Measurements from ENCODE around the gene JARID2. TPM values are rescaled to one million over a fixed set of nuclear protein-coding genes. Genes with fewer than 3 reads are reported as not detected.

JARID2 gene
- total and polyA plus RNA-seq, 10 of the 15 experiments (the other 5 are each of a cell fraction or from before 2014, with no cell fraction given) = 4.2 to 21.6 (median 11.7) TPM

- no peak for TF ChIP-seq ZBTB11 (CRISPR knock-in tag; IDR thresholded peaks at IDR 0.05)
- no peak for TF ChIP-seq SREBF2 (IDR thresholded peaks at IDR 0.05; ENCODE audit: low read length)
- TF ChIP-seq RB1 (IDR thresholded peaks at IDR 0.05; ENCODE audit: borderline replicate concordance) = no peak
- TF ChIP-seq E2F4 (IDR thresholded peaks at IDR 0.05; ENCODE audit: low read depth, low read length) = no peak
- no peak for TF ChIP-seq USF2 (IDR thresholded peaks at IDR 0.05; ENCODE audit: borderline replicate concordance, low read depth, low read length)
- TF ChIP-seq NFYB (IDR thresholded peaks at IDR 0.05; ENCODE audit: insufficient read depth, low read depth, low read length) = no peak
- no peak for TF ChIP-seq ATF7 (IDR thresholded peaks at IDR 0.05; ENCODE audit: low read depth)
- TF ChIP-seq MTA3 (IDR thresholded peaks at IDR 0.05; ENCODE audit: borderline replicate concordance, low read length) = no peak
- no peak for TF ChIP-seq KLF5 (IDR thresholded peaks at IDR 0.05; ENCODE audit: partially characterized antibody)
- no peak for TF ChIP-seq POLR2A (IDR thresholded peaks at IDR 0.05; ENCODE audit: low read depth, low read length)
Measured at GRCh38 chr6:15547400-15547799, 301.5 kb downstream of the JARID2 start (continued).
